Heart left ventricle (tissue), 13 donors: ENCODE results near the gene PALD1.

Source experiments
- POLR2A ChIP-seq, 2 donors: fragments of 450-650 bp; IDR thresholded peaks; one replicate each; pipeline ENCODE4 v1.6.1; 2017; ENCODE audit warnings: antibody characterized with exemption in 2 of 2, mild to moderate bottlenecking in 2 of 2, moderate library complexity in 2 of 2
- TF ChIP-seq, protein P1 (sequence below), 12 donors: fragments of 200-600 bp; sonication (generic) in 4 of 12; IDR thresholded peaks; one replicate each; pipeline versions ENCODE4 v1.5.0 to v1.8.0; 2018 to 2022; ENCODE audit warnings: antibody characterized with exemption in 12 of 12, mild to moderate bottlenecking in 5 of 12
- donor health status: ischemic (EF 13 %, LVEDD 7.1; RV severe dilation, severe dysfunction).
- donor health status: DM: no; HTN: yes; CAD: no.
- donor health status: DM: no; HTN: no; CAD: no.
- donor health status: ischemic (EF 25% LVEDD 6.9; RV normal size, moderate dysfunction).
- donor health status: ischemic (EF 25% LVEDD 5.7; RV mildly dilated, moderate dysfunction).
- donor health status: ischemic (EF 35%, LVEDD 5.7; RV mildly dilated, moderate dysfunction).
- donor health status: nonischemic (EF 11% LVEDD 7.7; RV severe dilation, severe dysfunction).
- donor health status: DM: yes; HTN: yes; CAD: no.
- donor health status: PGD.
- donor health status: ischemic (EF 29% LVEDD 5.4; RV normal size, mild dysfunction).
- donor health status: nonischemic (EF 23%, LVEDD 6.1; RV moderate dilation, normal function).

DNA sequence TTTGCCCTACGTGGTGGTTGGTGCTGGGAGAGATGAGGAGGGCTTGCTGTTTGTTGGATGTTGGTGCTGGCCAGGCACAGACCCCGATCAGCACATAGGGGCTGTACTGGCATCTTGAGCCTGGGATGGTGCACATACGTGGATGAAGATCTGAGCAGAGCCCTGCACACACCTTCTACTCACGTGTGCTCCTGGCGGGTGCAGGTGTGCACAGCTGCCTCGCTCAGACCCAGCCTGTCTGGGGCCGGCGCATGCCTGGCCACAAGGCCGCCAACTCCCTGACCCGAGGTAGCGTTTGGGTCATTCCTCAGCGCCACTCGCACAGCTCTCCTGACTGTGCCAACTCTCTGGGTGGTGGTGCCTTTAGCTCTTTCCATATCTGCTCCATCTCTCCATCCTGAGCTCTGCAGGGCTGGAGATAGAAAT, 18.6 kb downstream of the PALD1 start:
- no peak for TF ChIP-seq POLR2A (IDR thresholded peaks at IDR 0.05)
- TF ChIP-seq, protein P1, sequence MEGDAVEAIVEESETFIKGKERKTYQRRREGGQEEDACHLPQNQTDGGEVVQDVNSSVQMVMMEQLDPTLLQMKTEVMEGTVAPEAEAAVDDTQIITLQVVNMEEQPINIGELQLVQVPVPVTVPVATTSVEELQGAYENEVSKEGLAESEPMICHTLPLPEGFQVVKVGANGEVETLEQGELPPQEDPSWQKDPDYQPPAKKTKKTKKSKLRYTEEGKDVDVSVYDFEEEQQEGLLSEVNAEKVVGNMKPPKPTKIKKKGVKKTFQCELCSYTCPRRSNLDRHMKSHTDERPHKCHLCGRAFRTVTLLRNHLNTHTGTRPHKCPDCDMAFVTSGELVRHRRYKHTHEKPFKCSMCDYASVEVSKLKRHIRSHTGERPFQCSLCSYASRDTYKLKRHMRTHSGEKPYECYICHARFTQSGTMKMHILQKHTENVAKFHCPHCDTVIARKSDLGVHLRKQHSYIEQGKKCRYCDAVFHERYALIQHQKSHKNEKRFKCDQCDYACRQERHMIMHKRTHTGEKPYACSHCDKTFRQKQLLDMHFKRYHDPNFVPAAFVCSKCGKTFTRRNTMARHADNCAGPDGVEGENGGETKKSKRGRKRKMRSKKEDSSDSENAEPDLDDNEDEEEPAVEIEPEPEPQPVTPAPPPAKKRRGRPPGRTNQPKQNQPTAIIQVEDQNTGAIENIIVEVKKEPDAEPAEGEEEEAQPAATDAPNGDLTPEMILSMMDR (IDR thresholded peaks at IDR 0.05), result no peak
